Ishikawa (cell line): Measurements from ENCODE around the gene SYP.

Experiments
- CEBPB ChIP-seq: IDR thresholded peaks from 2 replicates; pipeline ENCODE4 v1.6.1; 2012
- CREB1 ChIP-seq: IDR thresholded peaks from 2 replicates; pipeline ENCODE4 v1.6.1; 2012; ENCODE audit warnings: low read depth
- EGR1 ChIP-seq: IDR thresholded peaks from 2 replicates; pipeline ENCODE4 v1.6.1; 2012
- EP300 ChIP-seq: IDR thresholded peaks from 2 replicates; pipeline ENCODE4 v1.6.1; 2012; ENCODE audit warnings: borderline replicate concordance
- FOXM1 ChIP-seq: IDR thresholded peaks from 2 replicates; pipeline ENCODE4 v1.6.1; 2012; ENCODE audit warnings: low read depth, borderline replicate concordance
- MAX ChIP-seq: IDR thresholded peaks from 2 replicates; pipeline ENCODE4 v1.6.1; 2012
- NFIC ChIP-seq: IDR thresholded peaks from 2 replicates; pipeline ENCODE4 v1.6.1; 2012
- RAD21 ChIP-seq: IDR thresholded peaks from 2 replicates; pipeline ENCODE4 v1.6.1; 2012; ENCODE audit warnings: low read depth
- REST ChIP-seq: IDR thresholded peaks from 2 replicates; pipeline ENCODE4 v1.6.1; 2012; ENCODE audit warnings: low read depth, mild to moderate bottlenecking
- TAF1 ChIP-seq: IDR thresholded peaks from 2 replicates; pipeline ENCODE4 v1.6.1; 2012; ENCODE audit warnings: low read depth, mild to moderate bottlenecking
- TCF12 ChIP-seq: IDR thresholded peaks from 2 replicates; pipeline ENCODE4 v1.6.1; 2012; ENCODE audit warnings: low read depth
- TEAD4 ChIP-seq: IDR thresholded peaks from 2 replicates; pipeline ENCODE4 v1.6.1; 2012
- USF1 ChIP-seq: IDR thresholded peaks from 2 replicates; pipeline ENCODE4 v1.6.1; 2012
- YY1 ChIP-seq: IDR thresholded peaks from 2 replicates; pipeline ENCODE4 v1.6.1; 2012; ENCODE audit warnings: low read depth
- ZBTB7A ChIP-seq: IDR thresholded peaks from 2 replicates; pipeline ENCODE4 v1.6.1; 2012; ENCODE audit warnings: low read depth

The SYP gene

GRCh38 chrX:49199906-49200771, at the start of gene SYP:
SYP (minus strand) TSS chrX:49200193; CDS start chrX:49200186, 7 bp downstream.
- TF ChIP-seq RAD21 (no peak), TCF12 (no peak; the same call in 1 of the 2 replicates), EGR1 (peak; percentile 40; the same call in 1 of the 2 replicates), ZBTB7A (no peak), REST (peak; percentile 93), EP300 (peak; percentile 85), FOXM1 (no peak), TEAD4 (0 out of 2 replicates have a peak, but pooled peaks have one; percentile 22), USF1 (no peak), NFIC (no peak), YY1 (peak; percentile 83), CREB1 (no peak), CEBPB (no peak), MAX (peak; percentile 78), TAF1 (peak; percentile 66; the same call in 1 of the 2 replicates)

- no peak for TF ChIP-seq TCF12
- no peak for TF ChIP-seq ZBTB7A
- no peak for TF ChIP-seq FOXM1
- no peak for TF ChIP-seq YY1
Observed at GRCh38 chrX:49249616-49250015, 49.6 kb upstream of the SYP start.

GRCh38 chrX:49249071-49249470, 49.1 kb upstream of the SYP start:
- TF ChIP-seq RAD21 (no peak), FOXM1 (no peak), MAX (no peak), EP300 (no peak), REST (no peak), EGR1 (no peak), NFIC (no peak), TAF1 (no peak)

GRCh38 chrX:49247916-49248811, 48.2 kb upstream of the SYP start:
- no peak for TF ChIP-seq USF1
- no peak for TF ChIP-seq CREB1

GRCh38 chrX:49247346-49247745, 47.4 kb upstream of the SYP start:
- no peak for TF ChIP-seq USF1

GRCh38 chrX:49246541-49246940, 46.5 kb upstream of the SYP start:
- TF ChIP-seq YY1: no peak
- no peak for TF ChIP-seq EP300
- TF ChIP-seq CREB1: no peak
- no peak for TF ChIP-seq RAD21
- TF ChIP-seq TCF12: no peak
- TF ChIP-seq MAX: no peak
- TF ChIP-seq NFIC: no peak
- TF ChIP-seq ZBTB7A: no peak
- TF ChIP-seq TEAD4: no peak
- TF ChIP-seq EGR1: no peak
- no peak for TF ChIP-seq TAF1
- no peak for TF ChIP-seq USF1
